ENCODE measurements around the gene SPRTN.

DNA sequence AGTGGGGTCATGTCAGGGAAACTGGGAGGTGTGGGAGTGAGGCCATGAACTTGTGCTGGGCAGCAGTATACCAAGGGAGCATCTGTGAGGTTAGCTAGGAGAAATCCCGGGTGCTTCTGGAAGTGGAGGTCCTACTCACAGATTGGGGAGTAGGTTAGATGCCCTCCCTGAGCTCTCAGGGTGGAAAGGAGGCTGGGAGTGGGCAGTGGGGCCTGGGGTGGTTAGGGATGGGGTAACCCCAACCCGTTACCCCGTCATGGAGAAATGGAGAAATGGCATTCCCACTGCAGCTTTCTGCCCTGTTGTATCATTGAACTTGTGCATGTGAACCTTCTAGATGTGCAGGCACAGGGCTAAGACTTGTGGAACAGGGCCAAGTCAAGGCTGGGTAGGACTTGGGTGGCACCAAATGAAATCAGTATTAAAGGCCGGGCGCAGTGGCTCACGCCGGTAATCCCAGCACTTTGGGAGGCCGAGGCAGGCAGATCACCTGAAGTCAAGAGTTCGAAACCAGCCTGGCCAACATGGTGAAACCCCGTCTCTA is 27.6 kb upstream of the SPRTN start:
- TF ChIP-seq EZH2 (IDR thresholded peaks at IDR 0.05) = no peak
- no peak for TF ChIP-seq POLR2AphosphoS5 (IDR thresholded peaks at IDR 0.05; ENCODE audit: borderline replicate concordance, low read depth, low read length)
- no peak for TF ChIP-seq FOXP2 (optimal IDR thresholded peaks at IDR 0.05; ENCODE audit: control extremely low read depth, extremely low read length, insufficient read depth)
